ENCODE results near the gene COPS9. TPM values are rescaled to one million over a fixed set of nuclear protein-coding genes. Genes with fewer than 3 reads are reported as not detected.

The COPS9 gene
- 91.7 and 160 TPM in 2 replicates for total RNA-seq (2014; rRNA removed; shearing (Covaris generic))
- 629 and 651 TPM in 2 replicates for polyA plus RNA-seq (2016; fragmentation: Nextera tagmentation; extraction: Ambion mirVana)
- long read RNA-seq, transcript COPS9-205 (3 exons, 418 nt): major isoform, 65 of 65 reads
- long read RNA-seq, partial matches to known transcripts: 0 of 65 reads
- long read RNA-seq, other reads (novel, unspliced or antisense): 0 of 65 reads

DNA sequence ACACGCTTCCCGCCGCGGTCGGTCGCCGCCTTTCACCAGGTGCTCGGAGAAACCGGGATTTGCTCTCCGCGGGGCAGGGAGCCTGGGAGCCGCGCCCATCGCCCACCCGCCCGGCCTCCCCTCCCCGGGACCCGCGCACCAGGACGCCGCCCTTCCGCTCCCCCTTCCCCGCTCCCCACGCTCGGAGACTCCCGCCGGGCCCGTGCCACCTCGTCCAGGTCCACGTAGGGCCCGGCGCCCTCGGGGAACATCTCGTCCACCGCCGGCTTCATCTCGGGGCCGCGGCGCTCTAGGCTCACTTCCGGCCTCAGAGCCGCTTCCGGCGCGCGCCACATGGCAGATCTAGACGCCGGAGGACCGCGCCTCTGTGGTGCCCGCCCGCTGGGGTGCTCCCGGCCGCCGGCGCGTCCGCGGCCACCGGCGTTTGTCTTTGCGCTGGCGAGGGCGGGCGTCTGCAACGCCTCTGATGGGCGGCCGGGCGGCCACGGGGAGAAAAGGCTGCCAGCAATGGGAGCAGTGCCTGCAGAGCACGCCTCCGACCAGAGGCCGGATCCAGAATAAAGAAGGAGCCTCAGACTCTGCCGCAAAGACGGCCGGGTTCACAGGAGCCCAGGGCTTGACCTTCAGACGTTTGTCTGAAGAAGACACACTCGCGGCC is at the start of gene COPS9:
Gene COPS9, minus strand, starts transcription at position 293 of the 658 bp plus-strand sequence. Its CDS starts 21 bp downstream, at position 272.
- Histone ChIP-seq H3F3A (replicated peaks; ENCODE audit: low read depth) (no peaks in the 10 kb centered on the region), H3K79me2 (replicated peaks; ENCODE audit: insufficient read depth) (peaks cover 31% of the 10 kb centered on the region), H2AFZ (peak within 1 kb of the TSS; percentile 98), H3K27ac (ENCODE audit: low read depth) (no peak within 1 kb of the TSS), H3K9me2 (ENCODE audit: insufficient read depth) (no peaks in the 10 kb centered on the region), H3K36me3 (ENCODE audit: insufficient read depth) (peaks cover 22% of the 10 kb centered on the region), H3K27me3 (ENCODE audit: insufficient read depth) (no peaks in the 10 kb centered on the region), H4K20me1 (replicated peaks; ENCODE audit: insufficient read depth) (peaks cover 15% of the 10 kb centered on the region), H3K4me3 (peak within 1 kb of the TSS; percentile 88), H3K4me1 (ENCODE audit: insufficient read depth) (peaks cover 16% of the 10 kb centered on the region), H3K4me2 (peak within 1 kb of the TSS; percentile 99)
- Mint-ChIP-seq H3K4me3 (peak within 1 kb of the TSS; percentile 98), H3K4me1 (peaks cover 42% of the 10 kb centered on the region), H3K27me3 (ENCODE audit: insufficient read depth, low read depth, poor library complexity) (peaks cover 14% of the 10 kb centered on the region), H3K36me3 (ENCODE audit: low read depth) (peaks cover 38% of the 10 kb centered on the region), H3K9me3 (peaks cover 4% of the 10 kb centered on the region; the same call in 1 of the 3 replicates), H3K27ac (peak within 1 kb of the TSS; percentile 92)
- ATAC-seq (peak; percentile 86), DNase-seq (ENCODE audit: low spot score) (peak; percentile 90)
- peak; percentile 84 for TF ChIP-seq POLR2AphosphoS5 (IDR thresholded peaks at IDR 0.05; ENCODE audit: low read depth)
- no peak for TF ChIP-seq NANOG (IDR thresholded peaks at IDR 0.05; ENCODE audit: borderline replicate concordance)
- TF ChIP-seq CREB1 (CRISPR knock-in tag; IDR thresholded peaks at IDR 0.05; ENCODE audit: low read depth): peak; percentile 35
- TF ChIP-seq, protein P1, sequence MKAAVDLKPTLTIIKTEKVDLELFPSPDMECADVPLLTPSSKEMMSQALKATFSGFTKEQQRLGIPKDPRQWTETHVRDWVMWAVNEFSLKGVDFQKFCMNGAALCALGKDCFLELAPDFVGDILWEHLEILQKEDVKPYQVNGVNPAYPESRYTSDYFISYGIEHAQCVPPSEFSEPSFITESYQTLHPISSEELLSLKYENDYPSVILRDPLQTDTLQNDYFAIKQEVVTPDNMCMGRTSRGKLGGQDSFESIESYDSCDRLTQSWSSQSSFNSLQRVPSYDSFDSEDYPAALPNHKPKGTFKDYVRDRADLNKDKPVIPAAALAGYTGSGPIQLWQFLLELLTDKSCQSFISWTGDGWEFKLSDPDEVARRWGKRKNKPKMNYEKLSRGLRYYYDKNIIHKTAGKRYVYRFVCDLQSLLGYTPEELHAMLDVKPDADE (IDR thresholded peaks at IDR 0.05): peak; percentile 73

- no peaks in the 10 kb centered on the region for H3K36me3 ChIP-seq (ENCODE audit: insufficient read depth)
- no peak overlapping the region for H3K4me2 ChIP-seq
- peaks cover 5% of the 10 kb centered on the region for H3K27me3 Mint-ChIP-seq (ENCODE audit: insufficient read depth, low read depth, poor library complexity)
- no peaks in the 10 kb centered on the region for H3F3A ChIP-seq (replicated peaks; ENCODE audit: low read depth)
- peaks cover 26% of the 10 kb centered on the region for H3K9me3 Mint-ChIP-seq
- H3K79me2 ChIP-seq (replicated peaks; ENCODE audit: insufficient read depth): no peaks in the 10 kb centered on the region
- no peaks in the 10 kb centered on the region for H3K4me1 ChIP-seq (ENCODE audit: insufficient read depth)
- H2AFZ ChIP-seq: no peak overlapping the region
- H3K4me3 Mint-ChIP-seq: no peak overlapping the region
- H3K27me3 ChIP-seq (ENCODE audit: insufficient read depth): no peaks in the 10 kb centered on the region
- H3K27ac Mint-ChIP-seq: no peak overlapping the region
- no peaks in the 10 kb centered on the region for H3K9me2 ChIP-seq (ENCODE audit: insufficient read depth)
- no peaks in the 10 kb centered on the region for H3K4me1 Mint-ChIP-seq
- DNase-seq (ENCODE audit: low spot score): no peak
- peaks cover 10% of the 10 kb centered on the region; the same call in 2 of the 3 replicates for H3K36me3 Mint-ChIP-seq (ENCODE audit: low read depth)
- no peak for ATAC-seq
- no peaks in the 10 kb centered on the region for H4K20me1 ChIP-seq (replicated peaks; ENCODE audit: insufficient read depth)
- H3K4me3 ChIP-seq: no peak overlapping the region
- no peak overlapping the region for H3K27ac ChIP-seq (ENCODE audit: low read depth)
- TF ChIP-seq EZH2phosphoT487 (IDR thresholded peaks at IDR 0.05; ENCODE audit: unreplicated experiment) (no peak), ZNF114 (CRISPR knock-in tag; IDR thresholded peaks at IDR 0.05) (no peak), NANOG (IDR thresholded peaks at IDR 0.05; ENCODE audit: borderline replicate concordance) (no peak), EZH2 (IDR thresholded peaks at IDR 0.05; ENCODE audit: low read depth, unreplicated experiment) (no peak), CTCF (conservative IDR thresholded peaks at IDR 0.05; ENCODE audit: low read depth in 2 of 2) (no peak), JUNB (IDR thresholded peaks at IDR 0.05; ENCODE audit: unreplicated experiment) (no peak), REST (IDR thresholded peaks at IDR 0.05; ENCODE audit: unreplicated experiment) (no peak), STAT1 (IDR thresholded peaks at IDR 0.05; ENCODE audit: unreplicated experiment) (no peak), POLR2AphosphoS5 (IDR thresholded peaks at IDR 0.05; ENCODE audit: low read depth) (no peak), ZNF331 (CRISPR knock-in tag; IDR thresholded peaks at IDR 0.05; ENCODE audit: low read depth) (no peak), CREB1 (CRISPR knock-in tag; IDR thresholded peaks at IDR 0.05; ENCODE audit: low read depth) (no peak)
- TF ChIP-seq, protein P1 (IDR thresholded peaks at IDR 0.05): no peak
Measured at GRCh38 chr2:240184656-240185055, 48.6 kb upstream of the COPS9 start.

Data from GM23338 (cell line).